COLO829 (cell line): ENCODE results near the gene EXOC3L4.

Source experiments
- DNase-seq: peaks from one replicate; pipeline ENCODE4 v3.0.0; 2012; ENCODE audit warnings: low spot score

The EXOC3L4 gene

GRCh38 chr14:103070971-103071542 lies 23.5 kb upstream of the EXOC3L4 start:
- DNase-seq, result no peak

DNA sequence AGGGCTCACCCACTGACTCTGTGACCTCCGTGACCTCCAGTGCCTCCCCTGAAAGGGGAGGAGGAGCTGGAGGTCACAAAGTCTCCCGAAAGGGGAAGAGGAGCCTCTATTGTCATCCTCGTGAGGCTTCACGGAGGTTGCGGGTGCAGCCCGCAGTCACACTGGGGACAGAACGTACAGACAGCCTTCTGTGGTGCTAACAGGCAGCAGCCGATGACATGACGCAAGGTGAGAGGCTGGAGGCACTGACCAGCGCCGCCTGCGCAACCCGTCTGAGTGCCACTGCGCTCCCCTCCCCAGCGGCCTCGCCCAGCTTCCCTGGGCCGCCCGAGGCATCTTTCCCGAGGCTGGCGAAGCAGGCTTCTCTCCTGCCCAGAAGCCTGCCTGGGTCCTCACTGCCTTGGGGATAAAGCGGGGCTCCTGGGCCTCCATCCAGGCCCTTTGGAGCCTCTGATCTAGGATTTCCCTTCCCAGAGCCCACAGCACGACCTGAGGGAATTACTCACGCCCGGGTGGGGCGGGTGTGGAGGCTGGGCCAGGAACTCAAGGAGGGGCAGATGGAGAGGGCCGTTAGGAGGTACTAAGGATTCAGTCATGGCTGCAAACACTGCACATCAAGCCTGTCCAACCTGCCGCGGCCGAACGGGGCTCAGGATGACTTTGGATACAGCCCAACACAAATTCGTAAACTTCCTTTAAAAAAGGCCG lies 22.8 kb upstream of the EXOC3L4 start:
- no peak for DNase-seq

DNA sequence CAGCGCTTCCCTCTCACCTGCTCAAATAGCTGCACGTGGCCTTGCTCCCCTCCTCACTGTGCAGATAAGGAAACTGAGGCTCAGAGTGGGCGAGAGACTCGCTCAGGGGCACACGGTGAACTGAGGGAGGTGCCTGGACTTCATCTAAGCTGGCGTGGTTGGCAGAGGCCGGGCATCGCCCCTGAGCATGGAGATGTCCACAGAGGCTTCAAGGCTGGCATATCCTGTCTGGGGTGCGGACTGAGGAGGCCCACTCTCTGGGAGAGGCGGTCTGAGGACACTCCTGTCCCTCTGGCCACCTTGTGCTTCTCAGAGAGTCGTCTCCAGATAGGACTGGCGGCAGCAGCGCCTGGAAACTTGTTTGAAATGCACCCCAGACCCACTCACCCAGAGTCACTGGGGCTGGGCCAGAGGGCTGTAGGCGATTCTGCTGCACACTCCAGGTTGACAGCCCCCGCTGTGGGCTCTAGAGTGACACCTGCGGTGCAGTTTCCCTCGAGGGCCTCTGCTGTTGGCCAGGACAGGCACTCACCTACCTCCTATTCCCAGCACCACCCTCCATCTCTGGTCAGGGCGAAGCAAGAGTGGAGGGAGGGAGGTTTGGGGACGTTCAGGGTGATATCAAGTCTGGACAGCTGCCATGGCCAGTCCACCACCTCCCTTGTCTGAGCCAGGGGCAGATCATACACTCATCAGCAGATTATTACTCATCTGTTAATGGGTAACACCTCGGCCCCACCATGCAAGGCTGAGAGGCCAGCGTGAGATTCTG lies 21.7 kb upstream of the EXOC3L4 start:
- DNase-seq, result no peak

GRCh38 chr14:103073367-103073875 lies 21.1 kb upstream of the EXOC3L4 start:
- no peak for DNase-seq

GRCh38 chr14:103073876-103074728 lies 20.4 kb upstream of the EXOC3L4 start:
- no peak for DNase-seq

DNA sequence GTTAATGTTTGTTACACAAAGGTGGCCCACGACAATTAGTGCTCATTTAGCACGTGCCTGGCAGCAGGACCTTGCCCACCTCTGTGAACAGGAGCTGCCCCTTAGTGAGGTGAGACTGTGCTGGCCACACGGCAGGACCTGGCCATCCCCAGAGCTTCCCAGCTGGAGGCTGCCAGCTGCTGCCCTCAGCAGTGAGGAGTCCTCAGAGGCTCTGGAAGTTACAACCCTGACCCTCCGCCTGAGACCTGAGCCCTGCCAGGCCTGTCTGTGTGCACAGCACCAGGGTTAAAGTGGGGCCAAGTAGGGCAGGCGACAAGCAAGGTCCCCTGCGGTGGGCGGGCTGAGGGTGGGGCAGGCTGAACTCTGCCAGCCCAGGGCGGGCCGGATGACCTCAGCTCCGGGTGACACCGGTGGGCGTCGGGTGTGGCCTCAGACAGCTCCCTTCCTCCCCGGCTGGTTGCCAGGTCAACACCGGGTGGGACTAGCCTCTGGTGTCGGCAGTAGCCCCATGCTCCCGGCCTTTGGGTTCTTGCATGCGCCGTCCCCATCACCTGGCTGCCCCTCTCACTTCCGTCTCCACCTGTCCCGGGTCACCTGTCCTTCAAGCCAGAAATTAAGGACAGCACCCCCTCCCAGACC lies 19.7 kb upstream of the EXOC3L4 start:
- no peak for DNase-seq

DNA sequence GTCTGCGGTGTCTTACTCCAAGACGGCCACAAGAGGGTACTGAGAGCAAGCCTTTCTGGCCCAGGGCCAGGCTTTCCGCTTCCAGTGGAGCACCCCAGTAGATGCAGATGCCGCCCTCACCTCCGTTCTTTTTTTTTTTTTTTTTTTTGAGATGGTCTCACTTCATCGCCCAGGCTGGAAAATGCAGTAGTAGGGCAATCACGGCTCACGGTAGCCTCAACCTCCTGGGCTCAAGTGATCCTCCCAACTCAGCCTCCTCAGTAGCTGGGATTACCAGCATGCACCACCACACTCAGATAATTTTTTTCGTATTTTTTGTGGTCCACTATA lies 16.1 kb upstream of the EXOC3L4 start:
- DNase-seq, result peak; percentile 76

GRCh38 chr14:103078860-103079587 lies 15.5 kb upstream of the EXOC3L4 start:
- DNase-seq, result no peak

DNA sequence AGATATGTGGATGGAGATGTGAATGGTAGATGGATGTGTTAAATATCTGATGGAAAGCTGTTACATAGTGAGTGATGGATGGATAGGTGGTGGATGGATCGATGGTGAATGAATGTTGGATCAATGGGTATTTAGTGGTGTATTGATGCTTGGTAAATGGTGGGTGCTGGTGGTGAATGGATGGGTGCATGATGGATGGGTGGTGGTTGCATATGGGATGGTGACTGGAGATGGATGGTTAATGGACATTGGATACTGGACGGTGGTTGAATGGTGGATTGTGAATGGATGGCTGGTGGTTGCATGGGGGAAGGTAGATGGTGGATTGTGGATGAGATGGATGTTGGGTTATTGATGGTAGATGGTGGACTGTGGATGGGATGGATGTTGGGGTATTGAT lies 12.6 kb upstream of the EXOC3L4 start:
- no peak for DNase-seq

- no peak for DNase-seq
These were observed 10.3 kb upstream of the EXOC3L4 start, which contains the start of gene LBHD2 for GRCh38 chr14:103084021-103084919. Gene LBHD2, plus strand, starts transcription at chr14:103084210. Its CDS starts 1,803 bp downstream, at chr14:103086013.

- DNase-seq, result no peak
These were observed 9.1 kb upstream of the EXOC3L4 start for GRCh38 chr14:103085106-103086091.

DNA sequence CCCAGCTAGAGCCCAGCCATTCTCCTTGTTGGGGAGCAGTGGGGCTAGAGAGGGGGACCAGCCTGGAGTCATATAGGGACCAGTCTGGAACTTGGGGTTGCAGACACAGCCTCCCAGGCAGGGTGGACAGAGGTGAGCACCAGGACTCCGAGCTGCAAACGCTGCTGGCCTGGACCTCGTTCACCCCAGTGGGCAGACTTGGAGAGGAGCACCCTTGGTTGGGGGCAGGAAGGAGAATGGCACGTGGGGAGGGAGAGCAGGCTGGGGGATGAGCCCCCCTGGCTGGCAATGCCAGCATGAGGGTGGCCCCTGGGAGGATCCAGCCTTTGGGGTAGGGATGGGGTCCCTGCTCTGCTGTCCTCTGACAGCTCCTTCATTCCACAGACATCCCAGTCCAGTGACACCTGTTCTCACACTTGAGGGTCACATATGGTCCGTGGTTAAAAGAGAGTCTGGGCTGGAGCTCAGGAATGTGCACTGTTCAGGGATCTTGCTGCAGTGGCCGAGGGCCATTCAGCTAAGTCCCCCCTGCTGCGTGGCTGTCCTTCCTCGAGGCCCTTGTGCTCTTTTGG lies 7.7 kb upstream of the EXOC3L4 start:
- no peak for DNase-seq

- DNase-seq, result no peak
These were observed 7.1 kb upstream of the EXOC3L4 start for GRCh38 chr14:103087343-103087835.

DNA sequence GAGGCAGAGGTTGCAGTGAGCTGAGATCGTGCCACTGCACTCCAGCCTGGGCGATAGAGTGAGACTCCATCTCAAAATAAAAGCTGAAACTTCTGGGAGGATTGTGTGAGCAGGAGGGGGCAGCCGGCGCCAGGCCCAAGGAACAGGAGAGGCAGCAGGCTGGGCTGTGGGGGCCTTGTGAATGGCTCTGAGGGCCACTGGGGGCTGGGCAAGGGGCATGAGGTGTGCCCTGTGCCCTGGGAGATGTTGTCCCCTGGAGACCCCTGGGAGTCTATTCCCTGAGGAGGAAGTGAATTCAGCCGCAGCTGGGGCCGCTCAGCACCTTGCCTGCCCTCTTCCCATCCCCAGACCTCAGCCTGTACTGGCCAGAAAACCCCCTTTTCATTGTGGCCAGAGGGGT lies 5.6 kb upstream of the EXOC3L4 start:
- no peak for DNase-seq

DNA sequence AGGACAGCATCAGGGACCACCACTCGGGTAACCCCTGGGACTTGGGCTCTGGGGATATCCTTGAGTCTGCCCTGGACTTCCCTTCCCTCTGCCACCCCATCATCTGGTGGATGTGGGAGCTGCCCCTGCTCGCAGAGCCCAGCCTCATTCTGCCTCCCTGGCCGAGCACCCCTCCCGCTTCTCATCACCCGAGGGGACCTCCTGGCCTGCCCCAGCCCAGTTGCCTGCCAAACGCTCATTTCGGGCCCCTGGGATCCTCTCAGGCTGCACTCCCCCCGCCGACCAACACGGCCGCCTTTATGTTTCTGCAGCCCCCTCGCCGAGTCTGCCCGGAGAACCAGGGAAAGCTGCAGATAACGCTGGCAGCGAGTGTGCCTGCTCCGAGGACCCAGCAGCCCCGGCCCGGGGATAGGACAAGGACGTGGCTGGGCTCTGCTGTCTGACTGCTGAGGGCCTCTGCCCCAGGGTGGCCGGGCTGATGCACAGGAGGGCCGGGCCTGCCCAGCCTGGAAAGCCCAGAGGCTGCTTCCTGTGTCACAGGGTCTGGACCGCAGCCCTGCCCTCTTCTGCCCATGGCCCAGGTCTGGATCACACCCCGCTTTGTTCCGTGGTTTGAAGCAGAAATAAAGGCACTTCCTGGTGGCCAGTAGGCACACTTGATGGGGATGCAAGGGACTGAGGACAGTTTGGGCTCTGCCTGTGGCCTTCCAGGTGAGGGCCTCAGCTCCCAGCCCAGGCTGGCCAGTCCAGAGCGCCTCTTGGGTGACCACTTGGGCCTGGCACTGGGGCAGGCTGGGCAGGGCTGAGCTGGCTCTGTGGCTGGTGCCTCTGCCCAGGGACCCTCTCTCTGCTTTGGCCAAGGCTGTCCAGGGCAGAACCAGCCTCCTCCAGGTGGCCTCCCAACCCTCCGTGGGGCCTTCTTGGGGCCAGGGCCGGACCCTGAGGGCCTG lies 4.9 kb upstream of the EXOC3L4 start:
- no peak for DNase-seq

DNA sequence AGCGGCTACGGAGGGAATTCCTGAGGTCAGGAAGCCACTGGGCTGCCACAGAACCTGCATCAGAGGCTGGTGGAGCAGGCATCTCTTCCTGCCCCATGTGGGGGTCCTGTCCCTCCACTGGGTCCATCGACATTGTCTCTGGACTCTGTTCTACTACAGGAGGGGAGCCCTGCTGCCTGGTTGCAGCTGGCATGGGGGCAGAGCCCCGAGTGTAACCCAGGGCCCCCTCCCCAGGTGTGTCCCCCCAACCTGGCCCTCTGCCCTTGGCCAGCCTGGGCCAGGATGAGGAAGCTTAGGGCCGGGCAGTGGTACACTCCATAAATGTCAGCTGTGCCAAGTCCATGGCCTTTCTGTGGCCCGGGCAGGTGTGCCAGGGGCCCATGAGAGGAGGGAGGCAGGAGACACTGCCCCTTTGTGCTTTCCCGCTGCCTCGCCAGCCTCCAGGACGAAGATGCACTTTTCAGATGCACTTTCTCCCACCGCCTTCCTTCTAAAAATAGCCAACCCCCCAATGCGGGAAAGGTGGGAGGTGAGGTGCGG lies 4.0 kb upstream of the EXOC3L4 start:
- no peak for DNase-seq
